Testis (tissue), 2 donors: ENCODE results near the gene PPM1H.

ENCODE experiments used
- CTCF ChIP-seq, 3 experiments: fragments of 450-650 bp in 2 of 3; fragments of 200-600 bp in 1 of 3; sonication (generic) in 1 of 3; IDR thresholded peaks; one replicate each; pipeline ENCODE4 v1.5.1; 2016 to 2019; ENCODE audit warnings: antibody characterized with exemption in 3 of 3, mild to moderate bottlenecking in 2 of 3, moderate library complexity in 1 of 3
- POLR2A ChIP-seq: fragments of 450-650 bp; IDR thresholded peaks from one replicate; pipeline ENCODE4 v1.6.1; 2017; ENCODE audit warnings: antibody characterized with exemption, mild to moderate bottlenecking, moderate library complexity

- TF ChIP-seq CTCF (IDR thresholded peaks at IDR 0.05) (no peak), POLR2A (no peak)
Measured at GRCh38 chr12:62717643-62718042, 217.3 kb downstream of the PPM1H start.
